ENCODE data around the gene TOMM40. TPM values are rescaled to one million over a fixed set of nuclear protein-coding genes. Genes with fewer than 3 reads are reported as not detected.

The TOMM40 gene
- total RNA-seq, 1 experiment from 2014 or later: 83.6 TPM

- CTCF ChIA-PET: no interaction called here
- TF ChIP-seq EZH2 (IDR thresholded peaks at IDR 0.05; ENCODE audit: low read depth) (no peak), CTCF (conservative IDR thresholded peaks at IDR 0.05) (no peak)
- H3K4me3 ChIP-seq: no peak overlapping the region
- no peaks in the 10 kb centered on the region for H4K20me1 ChIP-seq (ENCODE audit: insufficient read depth)
- peaks cover 7% of the 10 kb centered on the region; the same call in 1 of the 2 replicates for H3F3A ChIP-seq (ENCODE audit: insufficient read depth, low read depth)
- no peak overlapping the region for H2AFZ ChIP-seq
- DNase-seq: peak in 1 of 2 experiments; percentile 34
- no peaks in the 10 kb centered on the region for H3K36me3 ChIP-seq (ENCODE audit: low read depth)
- intact Hi-C loops (cut with micrococcal nuclease; ENCODE audit: unreplicated experiment): no loop called here
- H3K9me2 ChIP-seq (ENCODE audit: insufficient read depth): no peaks in the 10 kb centered on the region
- no peaks in the 10 kb centered on the region for H3K9me3 ChIP-seq (ENCODE audit: insufficient read depth, low read depth)
- no peaks in the 10 kb centered on the region for H3K79me2 ChIP-seq (ENCODE audit: low read depth)
- no peak overlapping the region for H3K4me2 ChIP-seq
- 0 out of 2 replicates have a peak, but pooled peaks cover 5% of the 10 kb centered on the region for H3K27me3 ChIP-seq (ENCODE audit: insufficient read depth, low read depth)
- H3K27ac ChIP-seq: no peak overlapping the region
- POLR2A ChIA-PET (ENCODE audit: unreplicated experiment): no interaction called here
- BruUV-seq (replicated peaks): no TSS peak
- H3K4me1 ChIP-seq (replicated peaks; ENCODE audit: insufficient read depth): no peaks in the 10 kb centered on the region
Measured at GRCh38 chr19:44927746-44928145, 36.7 kb downstream of the TOMM40 start.

GRCh38 chr19:44930088-44930487, 39.0 kb downstream of the TOMM40 start:
- no peak for TF ChIP-seq CTCF (conservative IDR thresholded peaks at IDR 0.05)
- no peak for TF ChIP-seq EZH2 (IDR thresholded peaks at IDR 0.05; ENCODE audit: low read depth)
- Histone ChIP-seq H3F3A (ENCODE audit: insufficient read depth, low read depth) (peaks cover 9% of the 10 kb centered on the region; the same call in 1 of the 2 replicates), H3K27ac (no peak overlapping the region), H3K4me3 (no peak overlapping the region), H2AFZ (no peak overlapping the region), H3K9me3 (ENCODE audit: insufficient read depth, low read depth) (no peaks in the 10 kb centered on the region), H3K79me2 (ENCODE audit: low read depth) (no peaks in the 10 kb centered on the region), H3K27me3 (ENCODE audit: insufficient read depth, low read depth) (no peaks in the 10 kb centered on the region), H3K9me2 (ENCODE audit: insufficient read depth) (no peaks in the 10 kb centered on the region), H3K4me1 (replicated peaks; ENCODE audit: insufficient read depth) (no peaks in the 10 kb centered on the region), H3K4me2 (no peak overlapping the region), H3K36me3 (ENCODE audit: low read depth) (no peaks in the 10 kb centered on the region), H4K20me1 (ENCODE audit: insufficient read depth) (no peaks in the 10 kb centered on the region)
- intact Hi-C loops (cut with micrococcal nuclease; ENCODE audit: unreplicated experiment): no loop called here
- POLR2A ChIA-PET (ENCODE audit: unreplicated experiment): no interaction called here
- CTCF ChIA-PET: no interaction called here
- no TSS peak for BruUV-seq (replicated peaks)
- no peak for DNase-seq

GRCh38 chr19:44931541-44931940, 40.5 kb downstream of the TOMM40 start:
- H3K36me3 ChIP-seq (ENCODE audit: low read depth): no peaks in the 10 kb centered on the region
- ChIA-PET CTCF (no interaction called here), POLR2A (ENCODE audit: unreplicated experiment) (no interaction called here)
- H3K4me2 ChIP-seq: no peak overlapping the region
- TF ChIP-seq EZH2 (IDR thresholded peaks at IDR 0.05; ENCODE audit: low read depth): no peak
- TF ChIP-seq CTCF (conservative IDR thresholded peaks at IDR 0.05): no peak
- DNase-seq: no peak
- intact Hi-C loops (cut with micrococcal nuclease; ENCODE audit: unreplicated experiment): no loop called here
- H3K27me3 ChIP-seq (ENCODE audit: insufficient read depth, low read depth): no peaks in the 10 kb centered on the region
- BruUV-seq (replicated peaks): no TSS peak
- no peaks in the 10 kb centered on the region for H3K79me2 ChIP-seq (ENCODE audit: low read depth)
- no peaks in the 10 kb centered on the region for H3K9me2 ChIP-seq (ENCODE audit: insufficient read depth)
- no peaks in the 10 kb centered on the region for H4K20me1 ChIP-seq (ENCODE audit: insufficient read depth)
- no peaks in the 10 kb centered on the region for H3K9me3 ChIP-seq (ENCODE audit: insufficient read depth, low read depth)
- H3K4me3 ChIP-seq: no peak overlapping the region
- H3K27ac ChIP-seq: no peak overlapping the region
- no peak overlapping the region for H2AFZ ChIP-seq
- no peaks in the 10 kb centered on the region for H3K4me1 ChIP-seq (replicated peaks; ENCODE audit: insufficient read depth)
- H3F3A ChIP-seq (ENCODE audit: insufficient read depth, low read depth): peaks cover 9% of the 10 kb centered on the region; the same call in 1 of the 2 replicates

Measured in PC-9 (cell line).